Heart right ventricle (tissue), 16 donors: ENCODE results near the gene GPATCH8. TPM values are rescaled to one million over a fixed set of nuclear protein-coding genes. Genes with fewer than 3 reads are reported as not detected.

Experiments
- ATAC-seq, 8 donors: fragments of 200-7000 bp; cut with Tn5 transposase; one replicate each; pipeline ENCODE4 v1.9.1; 2020; ENCODE audit warnings: mild to moderate bottlenecking in 8 of 8, moderate library complexity in 8 of 8, moderate number of reproducible peaks in 1 of 8
- DNase-seq, 2 donors: peaks; one replicate each; pipeline ENCODE4 v3.0.0-alpha.2; 2020
- H3K27ac ChIP-seq, 10 donors: fragments of 200-600 bp; sonication (generic) in 2 of 10; one replicate each; pipeline versions ENCODE4 v1.5.0 to v1.8.0; 2020 to 2022; ENCODE audit warnings: mild to moderate bottlenecking in 3 of 10
- H3K27me3 ChIP-seq, 7 donors: fragments of 200-600 bp; one replicate each; pipeline ENCODE4 v1.8.0; 2021 to 2022; ENCODE audit warnings: mild to moderate bottlenecking in 2 of 7
- H3K36me3 ChIP-seq, 9 donors: fragments of 200-600 bp; sonication (generic) in 1 of 9; one replicate each; pipeline versions ENCODE4 v1.5.0 to v1.8.0; 2020 to 2022; ENCODE audit warnings: mild to moderate bottlenecking in 2 of 9
- H3K4me1 ChIP-seq, 9 donors: fragments of 200-600 bp; sonication (generic) in 1 of 9; one replicate each; pipeline versions ENCODE4 v1.5.0 to v1.8.0; 2020 to 2022; ENCODE audit warnings: mild to moderate bottlenecking in 4 of 9
- H3K4me3 ChIP-seq, 10 donors: fragments of 200-600 bp; sonication (generic) in 2 of 10; one replicate each; pipeline versions ENCODE4 v1.5.0 to v1.8.0; 2020 to 2022; ENCODE audit warnings: mild to moderate bottlenecking in 7 of 10, moderate library complexity in 2 of 10
- H3K9me3 ChIP-seq, 11 donors: fragments of 200-600 bp in 10 of 11; sonication (generic) in 2 of 11; one replicate each; pipeline versions ENCODE4 v1.5.0 to v1.8.0; 2013 to 2022; ENCODE audit warnings: mild to moderate bottlenecking in 2 of 11, control low read depth in 1 of 11, moderate library complexity in 1 of 11
- WGBS, 2 donors: extraction: QIAGEN DNeasy Blood & Tissue Kit; methylation state at CpG; one replicate each; pipeline ENCODE4 v1.1.7; 2013; ENCODE audit warnings: inconsistent platforms in 1 of 2; 5-methylcytosine and 5-hydroxymethylcytosine counted together
- intact Hi-C, 10 donors: fragments of 100-400 bp; cut with DNase I; formaldehyde crosslinking; loops; one replicate each; pipeline versions ENCODE4 v1.11.1 to v1.14.2; 2022
- polyA plus RNA-seq, 2 donors: library from polyadenylated mRNA; stranded (reverse); fragments of 200-250 nt; gene quantifications; one replicate each; pipeline ENCODE4 v1.2.3, GENCODE V29; 2013
- total RNA-seq, 10 donors: library from RNA; stranded (reverse); fragmentation: NEBNext Ultra II Directional in 3 of 10; extraction: Animal tissue kit (Norgen Biotek cat#: 25700) in 3 of 10; gene quantifications; one replicate each; pipeline versions ENCODE4 v1.2.1 to v1.2.4, GENCODE V29; 2021 to 2023
- TF ChIP-seq, protein P1 (sequence below), 9 donors: fragments of 200-600 bp; sonication (generic) in 2 of 9; IDR thresholded peaks; one replicate each; pipeline versions ENCODE4 v1.5.0 to v1.8.0; 2021 to 2022; ENCODE audit warnings: antibody characterized with exemption in 9 of 9, mild to moderate bottlenecking in 5 of 9, moderate library complexity in 1 of 9
- donor health status: Arrhythmogenic right ventricular cardiomyopathy.
- donor health status: ischemic (EF 13 %, LVEDD 7.1; RV severe dilation, severe dysfunction).
- donor health status: healthy with polysubstance abuse.
- donor health status: DM: no; HTN: yes; CAD: no.
- donor health status: DM: no; HTN: no; CAD: no.
- donor health status: ischemic (EF 25% LVEDD 6.9; RV normal size, moderate dysfunction).
- donor health status: ischemic (EF 25% LVEDD 5.7; RV mildly dilated, moderate dysfunction).
- donor health status: healthy.
- donor health status: DM: yes; HTN: yes; CAD: no.
- donor health status: Ischemic cardiomyopathy.
- donor health status: ischemic (EF 35%, LVEDD 5.7; RV mildly dilated, moderate dysfunction).
- donor health status: nonischemic (EF 11% LVEDD 7.7; RV severe dilation, severe dysfunction).
- donor health status: DM: yes; HTN: yes; CAD: no.
- donor health status: PGD.
- donor health status: ischemic (EF 29% LVEDD 5.4; RV normal size, mild dysfunction).
- donor health status: nonischemic (EF 23%, LVEDD 6.1; RV moderate dilation, normal function).

The GPATCH8 gene
- total and polyA plus RNA-seq, 12 donors: 5.8 to 25.1 (median 22.0) TPM

DNA sequence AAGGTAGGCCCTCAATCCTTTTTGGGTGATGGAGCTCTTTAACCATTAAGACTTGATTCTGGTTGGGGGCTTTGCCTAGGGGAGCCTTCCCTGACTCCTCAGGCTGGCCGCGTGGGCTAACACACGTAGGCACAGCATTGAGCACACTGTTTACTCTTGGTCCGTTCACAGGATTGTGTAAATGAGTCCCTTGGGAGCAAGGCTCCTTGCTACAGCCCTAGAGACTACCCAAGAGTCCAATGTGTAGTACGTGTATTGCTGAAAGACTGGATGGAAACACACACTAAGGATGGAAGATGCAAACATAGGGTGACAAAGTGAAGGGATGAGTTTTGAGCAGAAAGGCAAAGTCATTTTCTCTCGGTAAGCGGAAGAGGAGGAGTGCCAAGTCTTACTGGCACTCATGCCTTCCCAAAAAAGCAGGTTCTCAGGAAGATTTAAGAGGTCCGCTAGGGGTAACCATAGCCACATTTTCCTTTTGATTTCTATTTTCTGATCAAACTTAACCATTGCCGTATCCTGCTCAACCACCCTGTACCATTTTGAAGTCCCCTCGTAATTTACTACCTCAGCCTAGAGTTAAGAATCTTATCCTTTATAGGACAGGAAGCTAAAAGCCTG, 112.8 kb downstream of the GPATCH8 start:
- 88 to 91% methylated on average over 10 of the region's 10 CpGs for WGBS, 2 donors
- no peak for DNase-seq
- peaks cover 0 to 14% (median 10%) of the 10 kb centered on the region in 9 donors for H3K4me1 ChIP-seq
- no peak for ATAC-seq
- H3K4me3 ChIP-seq: no peak overlapping the region
- peaks cover 0 to 10% (median 0%) of the 10 kb centered on the region in 7 donors for H3K27me3 ChIP-seq
- intact Hi-C loops: loop anchor here in 1 of 10 donors (10.0 kb wide), 1 partner anchor 134 kb away; no protein-coding TSS in a partner anchor
- H3K36me3 ChIP-seq: peaks cover 0 to 2% (median 0%) of the 10 kb centered on the region in 9 donors
- TF ChIP-seq, protein P1, sequence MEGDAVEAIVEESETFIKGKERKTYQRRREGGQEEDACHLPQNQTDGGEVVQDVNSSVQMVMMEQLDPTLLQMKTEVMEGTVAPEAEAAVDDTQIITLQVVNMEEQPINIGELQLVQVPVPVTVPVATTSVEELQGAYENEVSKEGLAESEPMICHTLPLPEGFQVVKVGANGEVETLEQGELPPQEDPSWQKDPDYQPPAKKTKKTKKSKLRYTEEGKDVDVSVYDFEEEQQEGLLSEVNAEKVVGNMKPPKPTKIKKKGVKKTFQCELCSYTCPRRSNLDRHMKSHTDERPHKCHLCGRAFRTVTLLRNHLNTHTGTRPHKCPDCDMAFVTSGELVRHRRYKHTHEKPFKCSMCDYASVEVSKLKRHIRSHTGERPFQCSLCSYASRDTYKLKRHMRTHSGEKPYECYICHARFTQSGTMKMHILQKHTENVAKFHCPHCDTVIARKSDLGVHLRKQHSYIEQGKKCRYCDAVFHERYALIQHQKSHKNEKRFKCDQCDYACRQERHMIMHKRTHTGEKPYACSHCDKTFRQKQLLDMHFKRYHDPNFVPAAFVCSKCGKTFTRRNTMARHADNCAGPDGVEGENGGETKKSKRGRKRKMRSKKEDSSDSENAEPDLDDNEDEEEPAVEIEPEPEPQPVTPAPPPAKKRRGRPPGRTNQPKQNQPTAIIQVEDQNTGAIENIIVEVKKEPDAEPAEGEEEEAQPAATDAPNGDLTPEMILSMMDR (IDR thresholded peaks at IDR 0.05): no peak
- no peak overlapping the region for H3K27ac ChIP-seq
- no peaks in the 10 kb centered on the region for H3K9me3 ChIP-seq

DNA sequence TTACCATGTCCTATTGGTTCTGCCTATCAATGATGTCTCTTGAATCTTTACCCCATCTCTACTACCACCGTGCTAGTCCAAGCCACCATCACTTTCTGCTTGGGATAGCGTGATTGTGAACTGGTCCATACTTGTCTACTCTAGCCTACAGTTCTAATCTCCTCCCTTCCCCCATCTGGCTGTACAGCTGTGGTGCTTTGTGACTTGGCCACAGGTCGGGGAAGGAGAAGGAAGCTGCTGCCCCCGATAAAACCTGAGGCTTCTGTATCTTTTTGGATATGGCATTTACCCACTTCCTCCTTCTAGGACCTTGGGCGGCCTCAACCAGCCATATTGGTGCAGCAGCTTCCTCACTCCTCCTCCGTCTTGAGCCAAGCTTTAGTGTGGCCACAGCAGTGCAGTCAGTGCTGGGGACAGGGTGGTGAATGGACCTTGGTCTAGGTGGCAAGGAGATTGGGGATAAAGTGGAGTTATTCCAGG, 113.4 kb downstream of the GPATCH8 start:
- H3K27ac ChIP-seq: no peak overlapping the region
- TF ChIP-seq, protein P1 (IDR thresholded peaks at IDR 0.05): no peak
- intact Hi-C loops: loop anchor here in 3 of 10 donors (5.0 to 10.0 kb wide), 3 partner anchors 88 to 135 kb away; partner anchors contain the start of gene GPATCH8 (in 1 of the 3)
- peaks cover 0 to 16% (median 4%) of the 10 kb centered on the region in 7 donors for H3K27me3 ChIP-seq
- H3K4me1 ChIP-seq: peaks cover 0 to 20% (median 15%) of the 10 kb centered on the region in 9 donors
- ATAC-seq (no peak), DNase-seq (no peak)
- 78 to 86% methylated on average over 6 of the region's 6 CpGs for WGBS, 2 donors
- no peak overlapping the region for H3K4me3 ChIP-seq
- H3K9me3 ChIP-seq: no peaks in the 10 kb centered on the region
- H3K36me3 ChIP-seq: no peaks in the 10 kb centered on the region

DNA sequence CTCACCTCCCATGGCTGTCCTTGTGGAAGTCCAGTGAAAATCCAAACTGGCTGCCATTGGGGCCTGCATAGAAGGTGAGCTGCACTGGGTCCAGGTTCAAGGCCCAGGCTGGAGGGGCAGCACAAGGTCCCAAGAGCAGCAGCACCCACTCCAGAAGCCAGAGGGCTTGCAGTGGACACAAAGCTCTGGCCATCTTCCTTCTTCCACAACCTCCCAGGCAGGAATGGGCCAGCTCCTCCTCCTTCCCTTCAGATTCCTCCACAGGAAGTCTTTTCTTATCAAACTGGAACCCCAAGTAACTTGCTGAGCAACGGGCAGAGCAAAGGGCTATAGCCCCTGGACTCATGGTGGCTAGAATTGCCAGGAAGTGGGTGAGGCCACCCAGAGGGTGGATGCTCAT, 113.9 kb downstream of the GPATCH8 start, which contains the start of gene ITGA2B:
TSS of gene ITGA2B (minus strand) at position 369 of the 400 bp plus-strand sequence. CDS start at position 193, 176 bp downstream.
- intact Hi-C loops: loop anchor here in 2 of 10 donors (5.0 to 10.0 kb wide), 2 partner anchors 88 to 116 kb away; partner anchors contain the start of gene GPATCH8 (in 1 of the 2)
- Histone ChIP-seq H3K36me3 (no peaks in the 10 kb centered on the region), H3K9me3 (no peaks in the 10 kb centered on the region), H3K27ac (no peak within 1 kb of the TSS), H3K4me3 (no peak within 1 kb of the TSS), H3K27me3 (peaks cover 0 to 21% (median 9%) of the 10 kb centered on the region in 7 donors), H3K4me1 (peaks cover 0 to 25% (median 18%) of the 10 kb centered on the region in 9 donors)
- ATAC-seq (no peak), DNase-seq (no peak)
- TF ChIP-seq, protein P1 (IDR thresholded peaks at IDR 0.05): no peak
- 28 to 53% methylated on average over 1 of the region's 1 CpG for WGBS, 2 donors

DNA sequence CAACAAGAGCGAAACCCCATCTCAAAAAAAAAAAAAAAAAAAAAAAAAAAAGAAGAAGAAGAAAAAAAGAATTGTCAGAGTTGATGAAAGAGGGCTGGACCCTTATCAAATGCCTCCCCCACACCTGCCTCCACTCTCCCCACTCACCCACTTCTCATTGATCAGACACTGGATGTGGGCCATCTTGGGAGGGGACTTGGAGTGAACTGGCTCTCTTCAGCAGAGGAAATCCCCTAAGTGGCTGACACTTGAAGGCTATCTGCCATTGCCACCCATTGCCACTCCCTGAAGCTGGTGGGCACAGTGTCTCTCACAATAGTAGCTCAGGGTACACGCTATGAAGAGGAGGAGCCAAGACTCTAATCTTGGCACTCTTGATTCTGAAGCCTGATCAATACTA, 115.4 kb downstream of the GPATCH8 start:
- TF ChIP-seq, protein P1 (IDR thresholded peaks at IDR 0.05): no peak
- Histone ChIP-seq H3K9me3 (no peaks in the 10 kb centered on the region), H3K36me3 (no peaks in the 10 kb centered on the region), H3K27me3 (peaks cover 0 to 31% (median 14%) of the 10 kb centered on the region in 7 donors), H3K4me3 (no peak overlapping the region), H3K4me1 (peaks cover 0 to 20% (median 13%) of the 10 kb centered on the region in 9 donors), H3K27ac (no peak overlapping the region)
- DNase-seq (no peak), ATAC-seq (no peak)
- WGBS, 2 donors: 86 to 94% methylated on average over 2 of the region's 2 CpGs
- intact Hi-C loops: loop anchor here in 2 of 10 donors (5.0 to 10.0 kb wide), 2 partner anchors 89 to 117 kb away; partner anchors contain the start of gene GPATCH8 (in 1 of the 2)
